ENCODE data around the gene PFKL.

The PFKL gene

DNA sequence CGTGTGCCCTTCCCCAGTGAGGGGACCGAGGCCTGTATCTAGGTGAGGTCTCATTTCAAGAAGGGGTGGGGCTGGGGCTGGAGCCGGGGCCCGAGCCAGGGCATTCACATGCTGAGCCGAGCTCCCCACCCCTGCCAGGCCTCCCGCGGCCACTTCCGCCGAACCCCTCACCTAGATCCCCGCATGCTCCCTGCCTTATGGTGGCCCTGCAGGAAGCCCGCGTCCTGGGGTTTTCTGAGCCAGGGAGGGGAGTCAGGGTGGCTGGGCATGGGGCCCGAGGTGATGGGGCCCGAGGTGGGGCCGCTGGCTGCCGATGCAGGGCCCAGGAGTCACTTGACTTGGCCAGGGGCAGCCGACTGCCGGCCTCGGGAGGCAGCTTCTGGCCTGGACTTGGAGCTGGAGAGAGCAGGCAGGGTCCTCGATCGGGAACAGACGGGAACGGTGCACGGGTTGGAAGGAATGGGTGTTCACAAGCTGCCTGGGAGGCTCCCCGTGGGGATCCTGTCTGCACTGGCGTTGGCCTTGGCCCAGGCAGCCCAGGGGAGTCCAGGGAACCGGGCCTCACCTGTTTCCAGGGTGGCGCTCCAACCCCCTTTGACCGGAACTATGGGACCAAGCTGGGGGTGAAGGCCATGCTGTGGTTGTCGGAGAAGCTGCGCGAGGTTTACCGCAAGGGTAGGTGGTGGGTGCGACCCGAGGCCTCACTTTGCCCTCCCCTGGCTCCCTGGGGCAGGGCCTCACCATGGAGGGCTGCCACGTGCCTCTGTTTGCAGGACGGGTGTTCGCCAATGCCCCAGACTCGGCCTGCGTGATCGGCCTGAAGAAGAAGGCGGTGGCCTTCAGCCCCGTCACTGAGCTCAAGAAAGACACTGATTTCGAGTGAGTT lies 25.8 kb downstream of the PFKL start:
- DNase-seq (ENCODE audit: insufficient read length, low spot score) (no peak), FAIRE-seq (no peak)
- TF ChIP-seq SPI1 (IDR thresholded peaks at IDR 0.05; ENCODE audit: low read depth, low read length) (no peak), POLR2AphosphoS5 (IDR thresholded peaks at IDR 0.05; ENCODE audit: low read depth, low read length) (no peak), POU2F2 (IDR thresholded peaks at IDR 0.05; ENCODE audit: low read depth, low read length) (no peak), TAF1 (IDR thresholded peaks at IDR 0.05; ENCODE audit: low read depth, low read length) (no peak), PAX5 (IDR thresholded peaks at IDR 0.05; ENCODE audit: insufficient read depth, low read length, severe bottlenecking) (no peak), POLR2A (IDR thresholded peaks at IDR 0.05; ENCODE audit: low read depth, low read length) (no peak)

- TF ChIP-seq SPI1 (IDR thresholded peaks at IDR 0.05; ENCODE audit: low read depth, low read length) = no peak
- TF ChIP-seq TAF1 (IDR thresholded peaks at IDR 0.05; ENCODE audit: low read depth, low read length) = no peak
- TF ChIP-seq POLR2A (IDR thresholded peaks at IDR 0.05; ENCODE audit: low read depth, low read length) = no peak
- no peak for TF ChIP-seq POLR2AphosphoS5 (IDR thresholded peaks at IDR 0.05; ENCODE audit: low read depth, low read length)
- TF ChIP-seq POU2F2 (IDR thresholded peaks at IDR 0.05; ENCODE audit: low read depth, low read length) = no peak
- TF ChIP-seq PAX5 (IDR thresholded peaks at IDR 0.05; ENCODE audit: insufficient read depth, low read length, severe bottlenecking) = no peak
- DNase-seq (ENCODE audit: insufficient read length, low spot score) (no peak), FAIRE-seq (no peak)
Observed at GRCh38 chr21:44326272-44326647, 26.4 kb downstream of the PFKL start.

- DNase-seq (ENCODE audit: insufficient read length, low spot score) (no peak), FAIRE-seq (no peak)
- TF ChIP-seq POU2F2 (IDR thresholded peaks at IDR 0.05; ENCODE audit: low read depth, low read length) = no peak
- TF ChIP-seq PAX5 (IDR thresholded peaks at IDR 0.05; ENCODE audit: insufficient read depth, low read length, severe bottlenecking) = no peak
- TF ChIP-seq POLR2A (IDR thresholded peaks at IDR 0.05; ENCODE audit: low read depth, low read length) = no peak
- TF ChIP-seq SPI1 (IDR thresholded peaks at IDR 0.05; ENCODE audit: low read depth, low read length) = no peak
- TF ChIP-seq POLR2AphosphoS5 (IDR thresholded peaks at IDR 0.05; ENCODE audit: low read depth, low read length) = no peak; the same call in 1 of the 2 replicates
- no peak for TF ChIP-seq TAF1 (IDR thresholded peaks at IDR 0.05; ENCODE audit: low read depth, low read length)
Observed at GRCh38 chr21:44326716-44327602, 27.1 kb downstream of the PFKL start.

GRCh38 chr21:44327603-44327974 lies 27.7 kb downstream of the PFKL start:
- FAIRE-seq (no peak), DNase-seq (ENCODE audit: insufficient read length, low spot score) (no peak)
- TF ChIP-seq POLR2A (IDR thresholded peaks at IDR 0.05; ENCODE audit: low read depth, low read length) (peak; percentile 15; the same call in 1 of the 2 replicates), POU2F2 (IDR thresholded peaks at IDR 0.05; ENCODE audit: low read depth, low read length) (no peak)

DNA sequence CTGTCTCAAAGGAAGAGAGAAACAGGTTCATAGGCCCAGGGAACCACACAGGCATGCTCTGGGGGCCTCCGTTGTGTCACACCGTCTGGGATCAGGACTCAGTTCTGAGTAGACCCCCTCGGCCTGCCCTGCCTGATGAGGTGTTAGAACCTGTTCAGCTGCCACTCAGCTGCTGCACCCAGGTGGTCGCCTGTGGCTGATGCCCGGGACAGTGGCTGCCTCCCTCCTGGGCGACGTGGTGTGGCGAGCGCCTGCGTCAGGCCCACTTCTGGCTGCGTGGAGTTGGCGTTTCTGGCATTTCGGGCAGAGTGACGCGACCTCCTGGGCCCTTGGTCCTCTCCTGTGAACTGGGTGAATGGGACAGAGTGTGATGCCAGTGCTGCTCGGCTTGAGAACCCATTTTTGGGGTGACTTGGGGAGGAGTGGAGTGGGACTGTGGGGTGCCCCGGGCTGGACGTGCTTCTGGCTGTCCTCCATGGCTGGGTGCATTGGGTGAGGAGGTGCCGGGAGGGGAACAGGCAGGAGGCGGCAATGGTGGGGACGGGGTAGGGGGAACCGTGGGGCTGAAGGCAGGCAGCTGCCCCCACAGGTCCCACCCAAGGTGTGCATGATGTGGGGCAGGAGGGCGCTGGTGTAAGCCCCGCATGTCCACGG lies 28.5 kb downstream of the PFKL start:
- TF ChIP-seq PAX5 (IDR thresholded peaks at IDR 0.05; ENCODE audit: insufficient read depth, low read length, severe bottlenecking) (no peak), POLR2AphosphoS5 (IDR thresholded peaks at IDR 0.05; ENCODE audit: low read depth, low read length) (peak; percentile 25; the same call in 1 of the 2 replicates)
- DNase-seq (ENCODE audit: insufficient read length, low spot score) (no peak), FAIRE-seq (no peak)

GRCh38 chr21:44329086-44329889 lies 29.4 kb downstream of the PFKL start:
- FAIRE-seq = no peak
- no peak for TF ChIP-seq PAX5 (IDR thresholded peaks at IDR 0.05; ENCODE audit: insufficient read depth, low read length, severe bottlenecking)
- peak; percentile 67 for TF ChIP-seq POLR2A (IDR thresholded peaks at IDR 0.05; ENCODE audit: low read depth, low read length)
- peak; percentile 40; the same call in 1 of the 2 replicates for TF ChIP-seq POLR2AphosphoS5 (IDR thresholded peaks at IDR 0.05; ENCODE audit: low read depth, low read length)
- DNase-seq (ENCODE audit: insufficient read length, low spot score) = no peak

GRCh38 chr21:44329971-44330681 lies 30.3 kb downstream of the PFKL start:
- no peak for FAIRE-seq
- TF ChIP-seq SPI1 (IDR thresholded peaks at IDR 0.05; ENCODE audit: low read depth, low read length) (no peak), POLR2AphosphoS5 (IDR thresholded peaks at IDR 0.05; ENCODE audit: low read depth, low read length) (peak; percentile 14; the same call in 1 of the 2 replicates), POLR2A (IDR thresholded peaks at IDR 0.05; ENCODE audit: low read depth, low read length) (peak; percentile 16; the same call in 1 of the 2 replicates), POU2F2 (IDR thresholded peaks at IDR 0.05; ENCODE audit: low read depth, low read length) (no peak)
- DNase-seq (ENCODE audit: insufficient read length, low spot score) = no peak

- FAIRE-seq = no peak
- no peak for TF ChIP-seq POLR2A (IDR thresholded peaks at IDR 0.05; ENCODE audit: low read depth, low read length)
- no peak for TF ChIP-seq SPI1 (IDR thresholded peaks at IDR 0.05; ENCODE audit: low read depth, low read length)
- TF ChIP-seq PAX5 (IDR thresholded peaks at IDR 0.05; ENCODE audit: insufficient read depth, low read length, severe bottlenecking) = no peak
- TF ChIP-seq POLR2AphosphoS5 (IDR thresholded peaks at IDR 0.05; ENCODE audit: low read depth, low read length) = no peak
- no peak for TF ChIP-seq POU2F2 (IDR thresholded peaks at IDR 0.05; ENCODE audit: low read depth, low read length)
- no peak for TF ChIP-seq TAF1 (IDR thresholded peaks at IDR 0.05; ENCODE audit: low read depth, low read length)
- DNase-seq (ENCODE audit: insufficient read length, low spot score) = no peak
Observed at GRCh38 chr21:44330698-44331097, 30.8 kb downstream of the PFKL start.

Data from GM12891 (cell line).